ENCODE results near the gene HTR6. TPM values are rescaled to one million over a fixed set of nuclear protein-coding genes. Genes with fewer than 3 reads are reported as not detected.

The HTR6 gene
- total RNA-seq, 1 experiment from 2014 or later, result 0.37 TPM

GRCh38 chr1:19621274-19621950, 43.3 kb upstream of the HTR6 start:
- Histone ChIP-seq H2BK12ac (ENCODE audit: insufficient read length, low read depth, low read length) (no peak overlapping the region), H3K23me2 (ENCODE audit: insufficient read length, low read depth, low read length, poor library complexity, severe bottlenecking) (no peaks in the 10 kb centered on the region), H4K5ac (ENCODE audit: insufficient read length, low read depth, low read length) (no peak overlapping the region), H3K9me3 (ENCODE audit: control insufficient read depth, low read depth, low read length) (no peaks in the 10 kb centered on the region), H3T11ph (ENCODE audit: low read length) (no peak overlapping the region), H3K4me2 (ENCODE audit: insufficient read depth, insufficient read length, low read length) (no peak overlapping the region), H3K4me1 (ENCODE audit: insufficient read depth, low read length) (peaks cover 5% of the 10 kb centered on the region; the same call in 1 of the 2 replicates), H3K56ac (ENCODE audit: insufficient read length, low read depth, low read length) (no peak overlapping the region), H2BK15ac (ENCODE audit: low read depth, low read length) (no peak overlapping the region), H2AFZ (ENCODE audit: low read length) (no peak overlapping the region), H2BK20ac (ENCODE audit: low read depth, low read length, poor library complexity, severe bottlenecking) (no peak overlapping the region), H2AK5ac (ENCODE audit: insufficient read length, low read length) (no peak overlapping the region), H2BK120ac (ENCODE audit: low read depth, low read length, poor library complexity, severe bottlenecking) (no peak overlapping the region), H4K8ac (replicated peaks; ENCODE audit: insufficient read length, low read depth, low read length) (no peak overlapping the region), H3K23ac (ENCODE audit: insufficient read length, low read depth, low read length) (no peak overlapping the region), H3K79me1 (ENCODE audit: insufficient read depth, low read depth, low read length, poor library complexity, severe bottlenecking) (peaks cover 3% of the 10 kb centered on the region), H3K14ac (ENCODE audit: insufficient read depth, low read length) (no peak overlapping the region), H3K79me2 (ENCODE audit: insufficient read depth, low read length) (peaks cover 5% of the 10 kb centered on the region; the same call in 1 of the 2 replicates), H3K18ac (ENCODE audit: insufficient read length, low read depth, low read length) (no peak overlapping the region), H4K20me1 (ENCODE audit: control insufficient read depth, insufficient read depth, insufficient read length) (no peaks in the 10 kb centered on the region), H2BK5ac (ENCODE audit: insufficient read length, low read length) (no peak overlapping the region), H3K9ac (ENCODE audit: extremely low read depth, insufficient read length, low read length) (no peak overlapping the region), H3K4ac (ENCODE audit: low read depth, low read length) (no peak overlapping the region), H4K91ac (ENCODE audit: insufficient read length, low read depth, low read length) (no peak overlapping the region), H3K27ac (ENCODE audit: insufficient read length, low read depth, low read length) (no peak overlapping the region), H3K27me3 (ENCODE audit: insufficient read depth, low read length) (no peaks in the 10 kb centered on the region)
- no peak overlapping the region for H3K4me3 Mint-ChIP-seq
- no peak for TF ChIP-seq CTCF (conservative IDR thresholded peaks at IDR 0.05)
- H3K9me3 Mint-ChIP-seq, result no peaks in the 10 kb centered on the region
- peak overlapping the region in 1 of 3 experiments; percentile 77; a peak in 2 of 7 replicates for H3K27ac Mint-ChIP-seq
- no peaks in the 10 kb centered on the region for H3K27me3 Mint-ChIP-seq (ENCODE audit: low read depth)
- WGBS (ENCODE audit: extremely low coverage, insufficient read length, low lambda C conversion rate), result no CpG with 5 or more reads among the region's 4 CpGs
- peaks cover 0 to 21% (median 9%) of the 10 kb centered on the region in 3 experiments; a peak in 5 of 7 replicates for H3K36me3 Mint-ChIP-seq (ENCODE audit: insufficient read depth in 1 of 3, low read depth in 3 of 3)
- H3K4me1 Mint-ChIP-seq, result peaks cover 16 to 19% of the 10 kb centered on the region in 2 experiments
- DNase-seq, result no peak
